Heart left ventricle (tissue), 13 donors: Measurements from ENCODE around the gene ATOSB.

Source experiments
- CTCF ChIP-seq, 12 donors: fragments of 200-600 bp; sonication (generic) in 4 of 12; IDR thresholded peaks; one replicate each; pipeline versions ENCODE4 v1.5.0 to v1.8.0; 2018 to 2022; ENCODE audit warnings: antibody characterized with exemption in 12 of 12, mild to moderate bottlenecking in 5 of 12
- POLR2A ChIP-seq, 2 donors: fragments of 450-650 bp; IDR thresholded peaks; one replicate each; pipeline ENCODE4 v1.6.1; 2017; ENCODE audit warnings: antibody characterized with exemption in 2 of 2, mild to moderate bottlenecking in 2 of 2, moderate library complexity in 2 of 2
- donor health status: ischemic (EF 13 %, LVEDD 7.1; RV severe dilation, severe dysfunction).
- donor health status: DM: no; HTN: yes; CAD: no.
- donor health status: DM: no; HTN: no; CAD: no.
- donor health status: ischemic (EF 25% LVEDD 6.9; RV normal size, moderate dysfunction).
- donor health status: ischemic (EF 25% LVEDD 5.7; RV mildly dilated, moderate dysfunction).
- donor health status: ischemic (EF 35%, LVEDD 5.7; RV mildly dilated, moderate dysfunction).
- donor health status: nonischemic (EF 11% LVEDD 7.7; RV severe dilation, severe dysfunction).
- donor health status: DM: yes; HTN: yes; CAD: no.
- donor health status: PGD.
- donor health status: ischemic (EF 29% LVEDD 5.4; RV normal size, mild dysfunction).
- donor health status: nonischemic (EF 23%, LVEDD 6.1; RV moderate dilation, normal function).

GRCh38 chr9:35111001-35111933 lies 4.4 kb downstream of the ATOSB start:
- TF ChIP-seq POLR2A (IDR thresholded peaks at IDR 0.05) (peak; percentile 39 to 87), CTCF (IDR thresholded peaks at IDR 0.05) (no peak)
